HL-60 (cell line): ENCODE results near the gene BMERB1.

ENCODE experiments used
- POLR2AphosphoS5 ChIP-seq: IDR thresholded peaks from 2 replicates; pipeline ENCODE4 v1.6.1; 2012; ENCODE audit warnings: low read depth
- SPI1 ChIP-seq: IDR thresholded peaks from 2 replicates; pipeline ENCODE4 v1.6.1; 2012; ENCODE audit warnings: low read depth, mild to moderate bottlenecking, borderline replicate concordance
- TF ChIP-seq, protein P1 (sequence below): IDR thresholded peaks from one replicate; pipeline ENCODE4 v1.5.1; 2011; ENCODE audit warnings: low read length, control low read depth, inconsistent platforms; ENCODE audit not compliant: insufficient read depth

DNA sequence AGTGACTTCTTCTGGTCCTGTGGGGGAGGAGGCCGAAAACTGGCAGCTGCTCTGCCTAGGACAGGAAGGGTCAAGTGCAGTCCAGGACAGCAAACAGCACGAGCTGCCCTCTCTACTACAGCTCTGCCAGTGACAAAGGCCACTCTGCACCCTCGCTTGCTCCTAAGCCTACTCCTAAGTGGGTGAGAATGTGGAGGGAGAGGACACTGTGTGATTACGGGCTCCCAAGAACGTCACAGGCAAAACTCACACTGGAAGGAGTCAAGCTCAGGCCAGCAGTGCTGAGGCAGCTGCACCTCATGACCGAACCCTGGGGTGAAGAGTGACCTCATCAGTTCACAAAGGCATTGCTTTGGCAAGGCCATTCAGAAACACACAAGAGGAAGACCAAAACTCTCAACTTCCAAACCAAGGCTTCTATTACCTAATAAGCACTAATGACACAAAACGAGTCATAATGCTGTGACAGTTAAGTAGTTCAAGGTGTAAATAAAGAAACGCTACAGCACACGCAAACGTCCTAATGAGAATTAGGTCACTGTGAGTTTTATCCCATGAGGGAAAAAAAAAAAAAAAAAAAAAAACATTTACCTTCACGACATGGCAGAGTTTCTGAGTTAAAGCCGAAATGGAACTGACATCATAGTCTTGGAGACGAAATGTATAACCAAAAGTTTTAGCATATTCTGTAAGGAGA is 173.5 kb downstream of the BMERB1 start:
- TF ChIP-seq, protein P1, sequence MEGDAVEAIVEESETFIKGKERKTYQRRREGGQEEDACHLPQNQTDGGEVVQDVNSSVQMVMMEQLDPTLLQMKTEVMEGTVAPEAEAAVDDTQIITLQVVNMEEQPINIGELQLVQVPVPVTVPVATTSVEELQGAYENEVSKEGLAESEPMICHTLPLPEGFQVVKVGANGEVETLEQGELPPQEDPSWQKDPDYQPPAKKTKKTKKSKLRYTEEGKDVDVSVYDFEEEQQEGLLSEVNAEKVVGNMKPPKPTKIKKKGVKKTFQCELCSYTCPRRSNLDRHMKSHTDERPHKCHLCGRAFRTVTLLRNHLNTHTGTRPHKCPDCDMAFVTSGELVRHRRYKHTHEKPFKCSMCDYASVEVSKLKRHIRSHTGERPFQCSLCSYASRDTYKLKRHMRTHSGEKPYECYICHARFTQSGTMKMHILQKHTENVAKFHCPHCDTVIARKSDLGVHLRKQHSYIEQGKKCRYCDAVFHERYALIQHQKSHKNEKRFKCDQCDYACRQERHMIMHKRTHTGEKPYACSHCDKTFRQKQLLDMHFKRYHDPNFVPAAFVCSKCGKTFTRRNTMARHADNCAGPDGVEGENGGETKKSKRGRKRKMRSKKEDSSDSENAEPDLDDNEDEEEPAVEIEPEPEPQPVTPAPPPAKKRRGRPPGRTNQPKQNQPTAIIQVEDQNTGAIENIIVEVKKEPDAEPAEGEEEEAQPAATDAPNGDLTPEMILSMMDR = no peak
- TF ChIP-seq POLR2AphosphoS5 = no peak
- TF ChIP-seq SPI1 = no peak
